GM18519 (cell line): ENCODE measurements around the gene CHST1.

Source experiments
- ATAC-seq: cut with Tn5 transposase; IDR thresholded peaks from one replicate; pipeline ENCODE4 v1.9.1; 2021; ENCODE audit warnings: mild to moderate bottlenecking, moderate library complexity; ENCODE audit not compliant: unreplicated experiment, low FRiP score

CHST1 gene

GRCh38 chr11:45614196-45614828 is 51.1 kb downstream of the CHST1 start:
- no peak for ATAC-seq

GRCh38 chr11:45610627-45611026 is 54.8 kb downstream of the CHST1 start:
- ATAC-seq = no peak

GRCh38 chr11:45609902-45610301 is 55.5 kb downstream of the CHST1 start:
- ATAC-seq = no peak

- no peak for ATAC-seq
Observed at GRCh38 chr11:45609337-45609736, 56.1 kb downstream of the CHST1 start.

GRCh38 chr11:45607995-45608394 is 57.4 kb downstream of the CHST1 start:
- ATAC-seq = no peak

- no peak for ATAC-seq
Observed at GRCh38 chr11:45606514-45607281, 58.7 kb downstream of the CHST1 start.

- ATAC-seq = no peak
Observed at GRCh38 chr11:45605051-45605450, 60.4 kb downstream of the CHST1 start.

- no peak for ATAC-seq
Observed at GRCh38 chr11:45603946-45604682, 61.3 kb downstream of the CHST1 start.

GRCh38 chr11:45599161-45599943 is 66.1 kb downstream of the CHST1 start:
- no peak for ATAC-seq
